Measurements from ENCODE around the gene MAT2B.
A peak's percentile ranks its signal among the peaks of the same experiment; 100 is the strongest.

DNA sequence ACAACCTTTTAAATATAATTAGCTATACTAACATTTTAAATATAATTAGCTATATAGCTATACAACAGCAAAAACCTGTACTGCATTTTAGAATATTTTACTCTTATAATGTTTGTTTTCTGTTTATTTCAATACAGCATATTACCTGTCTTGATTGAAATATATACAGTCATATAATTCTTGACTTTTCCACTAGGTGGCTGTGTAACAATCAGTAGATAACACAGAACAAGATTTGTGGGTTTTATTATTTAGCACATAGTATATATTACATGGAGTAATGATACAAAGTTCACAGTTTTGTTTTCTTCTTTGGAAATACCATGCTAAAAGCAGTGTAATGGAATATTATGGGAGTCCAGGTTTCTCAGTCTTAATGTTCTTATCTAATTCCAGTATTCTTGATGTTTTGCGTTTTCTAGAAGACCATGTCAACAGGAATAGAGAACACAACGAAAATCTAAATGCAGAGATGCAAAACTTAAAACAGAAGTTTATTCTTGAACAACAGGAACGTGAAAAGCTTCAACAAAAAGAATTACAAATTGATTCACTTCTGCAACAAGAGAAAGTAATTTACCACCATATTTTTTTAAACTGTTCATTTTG is 31.7 kb upstream of the MAT2B start:
- TF ChIP-seq EP300 (IDR thresholded peaks at IDR 0.05) (no peak), POLR2AphosphoS5 (IDR thresholded peaks at IDR 0.05) (no peak), POLR2A (IDR thresholded peaks at IDR 0.05) (no peak)
- TF ChIP-seq, protein P1, sequence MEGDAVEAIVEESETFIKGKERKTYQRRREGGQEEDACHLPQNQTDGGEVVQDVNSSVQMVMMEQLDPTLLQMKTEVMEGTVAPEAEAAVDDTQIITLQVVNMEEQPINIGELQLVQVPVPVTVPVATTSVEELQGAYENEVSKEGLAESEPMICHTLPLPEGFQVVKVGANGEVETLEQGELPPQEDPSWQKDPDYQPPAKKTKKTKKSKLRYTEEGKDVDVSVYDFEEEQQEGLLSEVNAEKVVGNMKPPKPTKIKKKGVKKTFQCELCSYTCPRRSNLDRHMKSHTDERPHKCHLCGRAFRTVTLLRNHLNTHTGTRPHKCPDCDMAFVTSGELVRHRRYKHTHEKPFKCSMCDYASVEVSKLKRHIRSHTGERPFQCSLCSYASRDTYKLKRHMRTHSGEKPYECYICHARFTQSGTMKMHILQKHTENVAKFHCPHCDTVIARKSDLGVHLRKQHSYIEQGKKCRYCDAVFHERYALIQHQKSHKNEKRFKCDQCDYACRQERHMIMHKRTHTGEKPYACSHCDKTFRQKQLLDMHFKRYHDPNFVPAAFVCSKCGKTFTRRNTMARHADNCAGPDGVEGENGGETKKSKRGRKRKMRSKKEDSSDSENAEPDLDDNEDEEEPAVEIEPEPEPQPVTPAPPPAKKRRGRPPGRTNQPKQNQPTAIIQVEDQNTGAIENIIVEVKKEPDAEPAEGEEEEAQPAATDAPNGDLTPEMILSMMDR (IDR thresholded peaks at IDR 0.05): peak in 3 of 7 experiments; percentile 4 to 45 (median 41)

All from stomach (tissue), 4 donors.